ENCODE measurements around the gene SFMBT1. TPM values are rescaled to one million over a fixed set of nuclear protein-coding genes. Genes with fewer than 3 reads are reported as not detected.

The SFMBT1 gene
- total RNA-seq, 1 experiment from 2014 or later, result 3.5 TPM

- DNase-seq, result no peak
- Histone ChIP-seq H3K4me3 (no peak overlapping the region), H3K36me3 (no peaks in the 10 kb centered on the region), H3K9me3 (no peaks in the 10 kb centered on the region), H3K27me3 (no peaks in the 10 kb centered on the region)
Observed at GRCh38 chr3:52891615-52892081, 154.2 kb downstream of the SFMBT1 start.

GRCh38 chr3:52891164-52891563 is 154.7 kb downstream of the SFMBT1 start:
- Histone ChIP-seq H3K27me3 (no peaks in the 10 kb centered on the region), H3K9me3 (no peaks in the 10 kb centered on the region), H3K4me3 (no peak overlapping the region), H3K36me3 (no peaks in the 10 kb centered on the region)
- no peak for DNase-seq

DNA sequence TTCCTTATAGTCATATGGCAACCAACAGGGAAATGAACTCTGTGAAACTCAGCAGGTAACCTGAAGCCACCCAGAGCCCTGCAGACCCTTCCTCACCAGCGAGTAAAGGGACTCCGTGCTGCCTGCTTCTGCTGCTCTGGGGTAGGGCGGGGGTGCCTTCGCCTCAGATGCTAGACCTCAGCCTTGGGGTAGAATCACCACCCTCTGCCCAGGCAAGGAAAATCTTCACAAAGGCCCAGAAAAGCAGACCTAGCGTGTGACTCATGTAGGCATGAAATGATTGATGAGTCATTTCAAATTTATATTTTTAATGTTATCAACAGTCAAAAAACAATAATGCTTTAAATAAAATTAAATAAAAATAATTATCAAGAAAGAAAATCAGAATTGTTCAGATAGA is 155.1 kb downstream of the SFMBT1 start:
- DNase-seq, result no peak
- no peaks in the 10 kb centered on the region for H3K9me3 ChIP-seq
- H3K36me3 ChIP-seq, result no peaks in the 10 kb centered on the region
- H3K4me3 ChIP-seq, result no peak overlapping the region
- no peaks in the 10 kb centered on the region for H3K27me3 ChIP-seq

GRCh38 chr3:52889901-52890300 is 156.0 kb downstream of the SFMBT1 start:
- DNase-seq, result no peak
- Histone ChIP-seq H3K9me3 (no peaks in the 10 kb centered on the region), H3K36me3 (no peaks in the 10 kb centered on the region), H3K4me3 (no peak overlapping the region), H3K27me3 (no peaks in the 10 kb centered on the region)

DNA sequence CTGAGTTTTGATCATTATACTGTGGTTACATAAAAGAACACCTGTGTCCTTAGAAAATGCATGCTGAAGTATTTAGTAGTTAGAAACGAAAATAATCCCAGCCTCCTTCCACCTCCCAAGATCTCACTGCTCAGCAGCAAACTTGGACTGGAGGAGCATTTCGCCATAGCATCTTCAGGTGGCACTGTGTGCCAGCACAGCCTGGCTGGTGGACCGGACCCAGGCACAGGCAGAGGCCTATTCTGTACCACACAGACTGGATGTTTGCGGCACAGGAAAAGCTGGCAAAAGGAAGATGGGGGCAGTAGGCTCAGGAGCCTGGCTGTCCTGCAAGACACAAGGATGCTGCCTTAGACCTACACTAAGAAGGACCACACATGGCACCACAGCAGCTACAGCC is 158.7 kb downstream of the SFMBT1 start:
- Histone ChIP-seq H3K9me3 (no peaks in the 10 kb centered on the region), H3K36me3 (no peaks in the 10 kb centered on the region), H3K4me3 (no peak overlapping the region), H3K27me3 (no peaks in the 10 kb centered on the region)
- no peak for DNase-seq

DNA sequence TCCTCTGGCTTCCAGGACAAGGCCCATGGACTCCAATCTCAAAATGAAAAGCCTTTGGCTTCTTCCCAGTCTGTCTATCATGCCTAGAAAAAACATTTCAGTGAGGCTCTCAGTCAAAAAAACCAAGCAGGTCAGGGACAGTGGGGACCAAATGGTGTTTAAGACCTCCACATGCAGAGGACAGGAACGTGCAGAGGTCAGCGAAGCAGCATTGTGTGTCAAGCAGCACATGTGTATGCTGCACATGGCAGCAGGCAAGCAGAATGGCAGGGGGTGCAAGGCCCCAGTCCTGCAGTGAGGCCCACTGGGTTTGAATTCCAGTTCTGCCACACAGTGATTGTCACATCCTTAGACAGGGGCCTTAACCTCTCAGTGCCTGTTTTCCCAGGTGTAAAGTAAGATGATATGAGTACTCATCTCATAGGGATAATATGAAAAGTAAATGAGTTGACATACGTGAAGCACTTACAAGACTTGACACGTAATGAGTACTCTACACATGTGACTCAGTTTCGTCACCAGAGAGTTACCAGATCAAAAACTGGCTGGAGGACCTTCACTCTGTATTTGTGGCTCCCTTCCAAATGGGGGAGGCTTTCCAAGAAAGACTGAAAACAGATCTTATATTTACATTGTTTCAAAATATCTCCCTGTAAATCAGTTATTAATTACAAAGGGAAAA is 159.7 kb downstream of the SFMBT1 start:
- no peak for DNase-seq
- H3K4me3 ChIP-seq, result no peak overlapping the region
- H3K27me3 ChIP-seq, result no peaks in the 10 kb centered on the region
- no peaks in the 10 kb centered on the region for H3K36me3 ChIP-seq
- no peaks in the 10 kb centered on the region for H3K9me3 ChIP-seq

DNA sequence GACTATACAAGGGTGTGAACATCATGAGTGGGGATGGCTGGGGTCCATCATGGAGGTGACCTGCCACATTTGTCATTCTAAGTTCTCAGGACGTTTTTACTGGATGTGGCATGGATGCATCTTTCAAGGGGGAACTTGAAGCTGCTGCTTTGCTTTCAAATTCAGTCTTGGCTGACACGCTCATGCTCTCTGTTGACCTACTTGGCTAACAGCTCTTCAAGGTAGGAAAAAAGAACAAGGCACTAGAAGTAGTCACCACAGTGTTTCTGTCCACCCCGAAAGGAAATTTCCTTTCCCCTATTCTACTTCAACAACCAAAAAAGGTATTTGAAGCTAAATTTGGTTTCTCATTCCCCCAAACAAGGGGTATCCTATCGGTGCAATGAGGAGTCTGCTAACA is 163.5 kb downstream of the SFMBT1 start:
- Histone ChIP-seq H3K27me3 (no peaks in the 10 kb centered on the region), H3K36me3 (no peaks in the 10 kb centered on the region), H3K4me3 (no peak overlapping the region), H3K9me3 (no peaks in the 10 kb centered on the region)
- DNase-seq, result no peak

- no peak overlapping the region for H3K4me3 ChIP-seq
- no peaks in the 10 kb centered on the region for H3K36me3 ChIP-seq
- H3K27me3 ChIP-seq, result no peaks in the 10 kb centered on the region
- DNase-seq, result no peak
- H3K9me3 ChIP-seq, result no peaks in the 10 kb centered on the region
Observed at GRCh38 chr3:52881871-52882270, 164.0 kb downstream of the SFMBT1 start.

DNA sequence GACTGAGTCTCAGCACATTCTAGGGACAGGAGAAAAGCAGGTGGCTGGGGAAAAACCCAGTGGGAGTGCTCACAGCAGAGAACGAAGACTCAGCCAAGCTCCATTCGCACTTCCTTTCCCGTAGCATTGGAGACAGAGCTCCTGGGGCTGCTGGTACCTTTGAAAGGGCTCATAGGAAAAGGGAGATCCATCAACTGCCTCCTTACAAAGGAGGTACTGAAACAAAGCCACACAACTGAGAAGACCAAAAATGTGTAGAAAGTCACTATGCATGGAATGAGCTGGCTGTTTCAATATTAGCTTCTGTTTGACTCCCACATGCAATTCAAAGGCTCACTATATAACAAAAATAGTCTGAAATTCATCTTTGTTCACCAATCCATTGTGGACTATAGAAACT is 165.4 kb downstream of the SFMBT1 start:
- no peaks in the 10 kb centered on the region for H3K9me3 ChIP-seq
- H3K27me3 ChIP-seq, result no peaks in the 10 kb centered on the region
- no peak for DNase-seq
- H3K4me3 ChIP-seq, result no peak overlapping the region
- H3K36me3 ChIP-seq, result no peaks in the 10 kb centered on the region

DNA sequence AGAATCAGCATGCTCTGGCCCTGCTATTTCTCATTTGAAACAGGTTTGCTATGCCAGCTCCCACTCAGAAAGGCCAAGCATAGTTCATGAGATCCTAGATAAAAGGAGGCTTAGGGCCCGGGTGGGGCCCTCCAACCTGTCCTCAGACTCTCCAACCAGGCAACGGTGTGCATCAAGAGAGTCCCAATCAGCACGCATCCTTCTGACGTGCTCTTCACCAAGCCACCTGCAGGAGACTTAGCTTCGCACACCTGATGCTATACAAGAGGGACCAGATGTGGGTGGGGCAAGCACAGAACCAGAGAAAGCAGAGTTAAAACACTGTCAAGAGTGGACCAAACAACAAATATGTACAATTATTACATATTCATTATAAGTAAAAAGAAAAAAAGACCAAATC is 165.8 kb downstream of the SFMBT1 start:
- Histone ChIP-seq H3K36me3 (no peaks in the 10 kb centered on the region), H3K27me3 (no peaks in the 10 kb centered on the region), H3K9me3 (no peaks in the 10 kb centered on the region), H3K4me3 (no peak overlapping the region)
- DNase-seq, result no peak

- Histone ChIP-seq H3K27me3 (no peaks in the 10 kb centered on the region), H3K36me3 (no peaks in the 10 kb centered on the region), H3K4me3 (no peak overlapping the region), H3K9me3 (no peaks in the 10 kb centered on the region)
- DNase-seq, result no peak
Observed at GRCh38 chr3:52879581-52879980, 166.3 kb downstream of the SFMBT1 start.

- Histone ChIP-seq H3K9me3 (no peaks in the 10 kb centered on the region), H3K27me3 (no peaks in the 10 kb centered on the region), H3K36me3 (no peaks in the 10 kb centered on the region), H3K4me3 (no peak overlapping the region)
- no peak for DNase-seq
Observed at GRCh38 chr3:52879090-52879489, 166.8 kb downstream of the SFMBT1 start.

GRCh38 chr3:52877085-52877484 is 168.8 kb downstream of the SFMBT1 start:
- DNase-seq, result no peak
- Histone ChIP-seq H3K27me3 (no peaks in the 10 kb centered on the region), H3K9me3 (no peaks in the 10 kb centered on the region)

GRCh38 chr3:52874864-52875587 is 170.8 kb downstream of the SFMBT1 start:
- H3K36me3 ChIP-seq, result no peaks in the 10 kb centered on the region
- no peak for DNase-seq
- no peak overlapping the region for H3K4me3 ChIP-seq
- H3K9me3 ChIP-seq, result no peaks in the 10 kb centered on the region
- no peaks in the 10 kb centered on the region for H3K27me3 ChIP-seq

More at GRCh38 chr3:52877085-52877484, 168.8 kb downstream of the SFMBT1 start:
- H3K4me3 ChIP-seq, result no peak overlapping the region
- no peaks in the 10 kb centered on the region for H3K36me3 ChIP-seq

- H3K4me3 ChIP-seq, result no peak overlapping the region
- no peak for DNase-seq
- H3K36me3 ChIP-seq, result no peaks in the 10 kb centered on the region
- H3K9me3 ChIP-seq, result no peaks in the 10 kb centered on the region
- H3K27me3 ChIP-seq, result no peaks in the 10 kb centered on the region
Observed at GRCh38 chr3:52874160-52874701, 171.6 kb downstream of the SFMBT1 start.

DNA sequence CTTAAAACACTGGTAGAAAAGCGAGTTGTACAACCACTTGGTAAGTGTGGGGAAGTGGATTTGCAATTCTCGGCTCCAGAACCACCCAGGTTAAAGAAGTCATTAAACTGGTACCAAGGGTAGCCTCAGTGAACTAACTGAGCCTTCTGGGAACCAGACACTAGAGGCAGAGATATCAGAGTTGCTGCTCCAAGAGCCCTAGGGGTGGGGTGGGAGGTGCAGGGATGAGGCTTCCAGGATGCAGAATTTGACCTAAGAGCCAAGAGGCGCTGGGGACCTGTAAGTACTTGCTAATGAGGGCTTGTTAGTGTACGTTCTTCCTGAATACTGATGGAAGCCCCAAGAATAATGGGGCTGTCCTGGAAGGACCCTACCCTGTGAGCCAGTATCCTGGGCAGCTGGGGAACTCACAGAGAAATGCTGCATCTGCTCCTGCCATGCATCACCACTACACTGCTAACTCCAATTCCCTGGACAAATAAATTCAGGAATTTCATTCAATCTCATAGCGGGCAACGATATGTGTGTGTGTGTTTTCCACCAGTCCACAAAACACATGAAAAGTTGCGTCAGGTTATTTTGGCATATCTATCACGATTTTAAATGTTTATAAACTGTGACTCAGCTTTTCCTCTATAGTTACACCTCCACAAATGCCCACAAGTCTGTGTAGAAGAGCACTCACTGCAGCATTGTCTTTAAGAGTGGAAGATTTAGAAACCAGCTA is 172.3 kb downstream of the SFMBT1 start:
- Histone ChIP-seq H3K27me3 (no peaks in the 10 kb centered on the region), H3K4me3 (no peak overlapping the region), H3K36me3 (no peaks in the 10 kb centered on the region), H3K9me3 (no peaks in the 10 kb centered on the region)
- no peak for DNase-seq

- Histone ChIP-seq H3K9me3 (no peaks in the 10 kb centered on the region), H3K4me3 (no peak overlapping the region), H3K27me3 (no peaks in the 10 kb centered on the region), H3K36me3 (no peaks in the 10 kb centered on the region)
- DNase-seq, result no peak
Observed at GRCh38 chr3:52872245-52872644, 173.6 kb downstream of the SFMBT1 start.

Data from MG63 (cell line).